GM23248 (cell line): Measurements from ENCODE around the gene PTPRE.

ENCODE experiments used
- EZH2 ChIP-seq: fragments of 200-600 bp; sonication (generic); IDR thresholded peaks from 2 replicates; pipeline ENCODE4 v1.6.1; 2018; ENCODE audit warnings: antibody characterized with exemption, mild to moderate bottlenecking; ENCODE audit not compliant: insufficient read depth, poor library complexity, severe bottlenecking
- EZH2phosphoT487 ChIP-seq: fragments of 200-600 bp; sonication (generic); IDR thresholded peaks from 2 replicates; pipeline ENCODE4 v1.6.1; 2018; ENCODE audit warnings: antibody characterized with exemption, moderate library complexity, mild to moderate bottlenecking, low read depth; ENCODE audit not compliant: insufficient read depth

DNA sequence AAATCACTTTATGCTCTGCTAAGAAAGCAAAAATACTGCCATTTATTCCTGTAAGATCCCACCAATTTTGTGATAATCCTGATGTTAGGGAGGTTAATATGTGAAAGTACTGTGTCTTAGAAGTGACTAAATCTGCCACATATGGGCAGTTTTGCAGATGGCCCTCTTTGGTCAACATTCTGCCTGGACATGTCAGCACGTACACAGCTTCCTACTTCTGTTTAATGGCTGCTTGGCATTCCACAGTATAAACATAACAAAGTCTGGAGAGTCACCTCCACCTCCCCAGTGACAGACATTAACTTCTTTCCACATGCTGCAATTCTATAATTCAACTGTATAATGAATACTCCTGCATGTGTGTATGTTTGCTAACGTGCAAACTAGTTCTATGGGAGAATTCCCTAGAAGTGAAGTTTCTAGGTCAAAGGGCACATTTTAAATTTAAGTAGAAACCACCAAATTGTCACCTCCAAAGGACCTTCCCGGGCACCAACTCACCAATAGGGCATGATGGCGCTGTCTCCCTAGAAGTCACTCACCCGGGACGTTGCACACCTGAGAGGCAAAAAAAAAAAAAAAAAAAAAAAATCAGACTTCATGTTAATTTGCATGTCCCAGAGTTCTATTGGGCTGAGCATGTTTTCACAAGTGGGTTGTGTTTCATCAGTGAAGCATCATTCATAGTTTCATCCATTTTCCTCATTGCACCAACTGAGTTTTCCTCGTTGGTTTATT lies 180.4 kb downstream of the PTPRE start:
- no peak for TF ChIP-seq EZH2
- TF ChIP-seq EZH2phosphoT487: no peak
